B cell (primary cell): ENCODE measurements around the gene MAML3. TPM values are rescaled to one million over a fixed set of nuclear protein-coding genes. Genes with fewer than 3 reads are reported as not detected.

Source experiments
- ATAC-seq: fragments of 200-7000 bp; cut with Tn5 transposase; one replicate; pipeline ENCODE4 v1.10.0; 2021; ENCODE audit warnings: low read depth, mild to moderate bottlenecking, moderate number of reproducible peaks, moderate library complexity
- CTCF ChIA-PET: fragments of 350-600 bp; sonication (Branson Sonifier 250); formaldehyde crosslinking; loops from one replicate; lab custom pipeline; 2021; ENCODE audit warnings: antibody characterized with exemption, inconsistent platforms; lab: Charles Lee
- POLR2A ChIA-PET: fragments of 350-600 bp; sonication (Branson Sonifier 250); formaldehyde crosslinking; loops from one replicate; lab custom pipeline; 2021; ENCODE audit warnings: antibody characterized with exemption; lab: Charles Lee
- DNase-seq: peaks from one replicate; pipeline ENCODE4 v3.0.0; 2013
- H2AFZ ChIP-seq: 2 replicates; pipeline ENCODE4 v1.6.1; 2012; ENCODE audit warnings: mild to moderate bottlenecking, low read depth, low read length; ENCODE audit not compliant: insufficient read depth, poor library complexity, severe bottlenecking
- H3K27ac ChIP-seq, 2 donors: 1 replicate in 1 of 2; 2 replicates in 1 of 2; pipeline ENCODE4 v1.5.1; 2012 to 2013; ENCODE audit warnings: low read length in 2 of 2, mild to moderate bottlenecking in 2 of 2, moderate library complexity in 1 of 2
- H3K27me3 ChIP-seq, 4 experiments: fragments of 200-600 bp in 1 of 4; sonication (generic) in 1 of 4; replicated peaks in 1 of 4; 1 replicate in 2 of 4; 2 replicates in 2 of 4; pipeline versions ENCODE4 v1.6.1 to v1.7.0; 2013 to 2016; ENCODE audit warnings: low read length in 3 of 4, mild to moderate bottlenecking in 2 of 4, mixed read lengths in 1 of 4, moderate library complexity in 1 of 4; ENCODE audit not compliant: insufficient read depth in 4 of 4, control insufficient read depth in 3 of 4; ENCODE audit errors: control extremely low read depth in 1 of 4
- H3K36me3 ChIP-seq, 2 experiments: replicated peaks in 1 of 2; 1 replicate in 1 of 2; 2 replicates in 1 of 2; pipeline versions ENCODE4 v1.6.1 to v1.7.1; 2013; ENCODE audit warnings: low read length in 1 of 2; ENCODE audit not compliant: insufficient read depth in 2 of 2, control insufficient read depth in 1 of 2; ENCODE audit errors: control extremely low read depth in 1 of 2, extremely low read depth in 1 of 2
- H3K4me1 ChIP-seq, 2 donors: fragments of 200-600 bp in 1 of 2; sonication (generic) in 1 of 2; 1 replicate in 1 of 2; 2 replicates in 1 of 2; pipeline versions ENCODE4 v1.5.1 to v1.6.1; 2013 to 2017; ENCODE audit warnings: low read length in 2 of 2; ENCODE audit not compliant: control insufficient read depth in 2 of 2, insufficient read depth in 2 of 2
- H3K4me2 ChIP-seq: replicated peaks from 2 replicates; pipeline ENCODE3; 2012; ENCODE audit warnings: mild to moderate bottlenecking, low read depth, low read length; ENCODE audit not compliant: poor library complexity, severe bottlenecking
- H3K4me3 ChIP-seq, 5 experiments: fragments of 200-600 bp in 1 of 5; sonication (generic) in 1 of 5; 1 replicate in 3 of 5; 2 replicates in 2 of 5; pipeline versions ENCODE4 v1.5.1 to v1.7.0; 2011 to 2016; ENCODE audit warnings: low read length in 4 of 5, mild to moderate bottlenecking in 4 of 5, low read depth in 2 of 5, control low read depth in 1 of 5, moderate library complexity in 1 of 5; ENCODE audit not compliant: insufficient read depth in 1 of 5; ENCODE audit errors: control extremely low read depth in 1 of 5, extremely low read depth in 1 of 5
- H3K79me2 ChIP-seq: fragments of 200-600 bp; sonication (generic); one replicate; pipeline ENCODE4 v1.6.0; 2016; ENCODE audit warnings: low read length; ENCODE audit not compliant: control insufficient read depth, insufficient read depth
- H3K9ac ChIP-seq: fragments of 200-600 bp; sonication (generic); 2 replicates; pipeline ENCODE4 v1.6.1; 2017; ENCODE audit warnings: mild to moderate bottlenecking, low read length, moderate library complexity
- H3K9me3 ChIP-seq, 3 donors: one replicate each; pipeline versions ENCODE4 v1.6.1 to v1.7.1; 2013; ENCODE audit warnings: low read length in 2 of 3; ENCODE audit not compliant: control insufficient read depth in 2 of 3, insufficient read depth in 1 of 3; ENCODE audit errors: control extremely low read depth in 1 of 3
- H4K20me1 ChIP-seq: 2 replicates; pipeline ENCODE4 v1.6.0; 2012; ENCODE audit warnings: mild to moderate bottlenecking, low read length; ENCODE audit not compliant: insufficient read depth, control insufficient read depth, poor library complexity, severe bottlenecking
- H3K27ac Mint-ChIP-seq: one replicate; pipeline ENCODE4 v1.8.0; 2021; ENCODE audit warnings: mixed read lengths
- H3K27me3 Mint-ChIP-seq: one replicate; pipeline ENCODE4 v1.8.0; 2021; ENCODE audit warnings: mixed read lengths
- H3K4me1 Mint-ChIP-seq: one replicate; pipeline ENCODE4 v1.8.0; 2021; ENCODE audit warnings: mixed read lengths
- H3K4me3 Mint-ChIP-seq: one replicate; pipeline ENCODE4 v1.8.0; 2021; ENCODE audit warnings: mixed read lengths
- H3K9me3 Mint-ChIP-seq: one replicate; pipeline ENCODE4 v1.8.0; 2022; ENCODE audit warnings: mixed read lengths; ENCODE audit not compliant: insufficient read depth
- CTCF ChIP-seq: fragments of 200-600 bp; IDR thresholded peaks from one replicate; pipeline ENCODE4 v1.8.0; 2022; ENCODE audit warnings: antibody characterized with exemption, mild to moderate bottlenecking
- EZH2 ChIP-seq: IDR thresholded peaks from 2 replicates; pipeline ENCODE4 v1.6.1; 2012; ENCODE audit warnings: borderline replicate concordance, low read depth, mild to moderate bottlenecking, moderate library complexity, low read length; ENCODE audit not compliant: insufficient read depth, poor library complexity, severe bottlenecking
- WGBS: methylation state at CpG from one replicate; pipeline ENCODE4 v1.1.5; 2013; ENCODE audit warnings: missing lambda C conversion rate; ENCODE audit not compliant: insufficient coverage; 5-methylcytosine and 5-hydroxymethylcytosine counted together
- intact Hi-C: fragments of 100-400 bp; cut with micrococcal nuclease; formaldehyde crosslinking; loops from one replicate; pipeline ENCODE4 v1.10.0; 2022
- polyA plus RNA-seq: library from polyadenylated mRNA; depleted of rRNA; stranded (reverse); fragments of >200 nt; gene quantifications from 2 replicates; pipeline ENCODE4 v1.2.3, GENCODE V29; 2012
- total RNA-seq, 2 donors: library from RNA; stranded (reverse); fragments of 120-200 nt in 1 of 2; gene quantifications; 1 replicate in 1 of 2; 2 replicates in 1 of 2; pipeline versions ENCODE4 v1.2.3 to v1.2.4, GENCODE V29; 2013 to 2022

The MAML3 gene
- total and polyA plus RNA-seq, 2 donors (not counting 1 experiment from before 2014, with no cell fraction given): 0.94 to 5.3 TPM

- CTCF ChIA-PET: interaction anchor here (1.3 to 1.4 kb wide), 3 partner anchors 11 to 137 kb away, joined by 3 to 4 read pairs (median 3); no protein-coding TSS in a partner anchor
- ATAC-seq (no peak), DNase-seq (no peak)
- Histone ChIP-seq H3K4me2 (no peak overlapping the region), H3K4me1 (peaks cover 3 to 23% of the 10 kb centered on the region in 2 donors), H4K20me1 (no peaks in the 10 kb centered on the region), H3K27ac (no peak overlapping the region), H3K36me3 (no peaks in the 10 kb centered on the region), H3K79me2 (no peaks in the 10 kb centered on the region), H3K9ac (no peak overlapping the region), H2AFZ (no peak overlapping the region), H3K4me3 (no peak overlapping the region), H3K9me3 (no peaks in the 10 kb centered on the region), H3K27me3 (no peaks in the 10 kb centered on the region)
- intact Hi-C loops: no loop called here
- WGBS: 79% methylated on average over 3 of the region's 4 CpGs
- Mint-ChIP-seq H3K4me3 (no peak overlapping the region), H3K9me3 (no peaks in the 10 kb centered on the region), H3K4me1 (peaks cover 17% of the 10 kb centered on the region), H3K27me3 (peaks cover 28% of the 10 kb centered on the region), H3K27ac (no peak overlapping the region)
- TF ChIP-seq CTCF (no peak), EZH2 (no peak)
- POLR2A ChIA-PET: no interaction called here
These were observed 37.4 kb downstream of the MAML3 start for GRCh38 chr4:140116442-140117104.

- Histone ChIP-seq H2AFZ (no peak overlapping the region), H3K36me3 (no peaks in the 10 kb centered on the region), H3K9me3 (no peaks in the 10 kb centered on the region), H3K27me3 (no peaks in the 10 kb centered on the region), H3K79me2 (no peaks in the 10 kb centered on the region), H3K27ac (no peak overlapping the region), H3K9ac (no peak overlapping the region), H3K4me1 (peaks cover 3 to 23% of the 10 kb centered on the region in 2 donors), H4K20me1 (no peaks in the 10 kb centered on the region), H3K4me2 (no peak overlapping the region), H3K4me3 (no peak overlapping the region)
- no peak for DNase-seq
- H3K4me3 Mint-ChIP-seq: no peak overlapping the region
- CTCF ChIA-PET: no interaction called here
- H3K9me3 Mint-ChIP-seq: no peaks in the 10 kb centered on the region
- POLR2A ChIA-PET: no interaction called here
- no peak overlapping the region for H3K27ac Mint-ChIP-seq
- H3K4me1 Mint-ChIP-seq: peaks cover 17% of the 10 kb centered on the region
- TF ChIP-seq EZH2 (no peak), CTCF (no peak)
- no peak for ATAC-seq
- intact Hi-C loops: no loop called here
- H3K27me3 Mint-ChIP-seq: peaks cover 28% of the 10 kb centered on the region
These were observed 38.8 kb downstream of the MAML3 start for GRCh38 chr4:140115140-140115539.
